ENCODE measurements around the gene TRAPPC3L.

Gene TRAPPC3L

DNA sequence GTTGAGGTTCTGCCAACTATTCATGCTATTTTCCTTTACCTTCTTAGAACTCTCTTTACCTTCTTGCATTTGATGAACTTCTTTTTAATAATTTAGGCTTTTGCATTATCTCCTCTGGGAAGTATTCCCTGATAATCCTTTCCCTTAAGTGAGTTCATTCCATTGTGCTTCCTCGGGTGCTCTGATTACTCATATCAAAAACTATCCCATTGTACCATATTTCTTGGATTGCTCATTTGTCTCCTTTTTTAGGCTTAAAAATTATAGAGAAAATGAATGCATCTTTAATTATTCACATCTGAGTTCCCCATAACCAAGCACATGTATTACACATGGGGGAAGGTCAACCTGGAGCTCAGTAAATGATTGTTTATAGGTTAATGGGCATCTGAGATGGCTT is 10.6 kb upstream of the TRAPPC3L start:
- H3K27me3 Mint-ChIP-seq (ENCODE audit: low read depth): no peaks in the 10 kb centered on the region

DNA sequence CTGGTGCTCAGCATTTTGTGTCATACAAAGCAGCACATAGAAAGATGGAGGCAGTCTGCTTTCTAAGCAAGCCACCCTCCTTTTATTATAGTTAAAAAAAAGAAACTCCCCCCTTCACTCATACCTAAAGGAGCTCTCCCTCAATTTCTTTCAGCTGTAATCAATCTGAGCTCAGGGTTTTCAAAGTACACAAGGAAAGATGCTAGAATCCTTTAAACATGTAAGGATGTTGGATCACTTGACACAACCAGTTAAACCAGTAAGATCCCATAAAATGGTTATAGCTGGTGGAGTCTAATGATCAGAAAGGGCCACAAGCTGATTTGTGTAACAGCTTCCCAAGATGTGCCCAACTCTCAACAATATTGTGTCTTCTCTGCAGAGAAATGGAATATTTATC is 8.0 kb upstream of the TRAPPC3L start, which contains the start of gene CALHM4:
CALHM4 (plus strand) TSS at position 301 of the 400 bp plus-strand sequence; CDS start at position 344, 43 bp downstream.
- no peaks in the 10 kb centered on the region for H3K36me3 Mint-ChIP-seq (ENCODE audit: low read depth)
- TF ChIP-seq CTCF (IDR thresholded peaks at IDR 0.05; ENCODE audit: unreplicated experiment in 3 of 3): no peak
- H3K9me3 Mint-ChIP-seq: no peaks in the 10 kb centered on the region
- H3K27me3 Mint-ChIP-seq (ENCODE audit: low read depth): no peaks in the 10 kb centered on the region
- no peak within 1 kb of the TSS for H3K4me3 Mint-ChIP-seq
- H3K27ac Mint-ChIP-seq: no peak within 1 kb of the TSS
- peaks cover 4% of the 10 kb centered on the region for H3K4me1 Mint-ChIP-seq

More for the DNA sequence above, 10.6 kb upstream of the TRAPPC3L start:
- Mint-ChIP-seq H3K27ac (no peak overlapping the region), H3K9me3 (no peaks in the 10 kb centered on the region), H3K4me1 (peaks cover 7% of the 10 kb centered on the region), H3K4me3 (no peak overlapping the region), H3K36me3 (ENCODE audit: low read depth) (no peaks in the 10 kb centered on the region)
- TF ChIP-seq CTCF (IDR thresholded peaks at IDR 0.05; ENCODE audit: unreplicated experiment in 3 of 3): no peak

GRCh38 chr6:116550796-116551195 is 5.3 kb upstream of the TRAPPC3L start:
- H3K27me3 Mint-ChIP-seq (ENCODE audit: low read depth): no peaks in the 10 kb centered on the region
- H3K4me3 Mint-ChIP-seq: no peak overlapping the region
- H3K27ac Mint-ChIP-seq: no peak overlapping the region
- no peaks in the 10 kb centered on the region for H3K9me3 Mint-ChIP-seq
- no peak for TF ChIP-seq CTCF (IDR thresholded peaks at IDR 0.05; ENCODE audit: unreplicated experiment in 3 of 3)
- no peaks in the 10 kb centered on the region for H3K36me3 Mint-ChIP-seq (ENCODE audit: low read depth)
- H3K4me1 Mint-ChIP-seq: no peaks in the 10 kb centered on the region

- H3K27me3 Mint-ChIP-seq (ENCODE audit: low read depth): no peaks in the 10 kb centered on the region
- no peak overlapping the region for H3K4me3 Mint-ChIP-seq
- peaks cover 11% of the 10 kb centered on the region for H3K4me1 Mint-ChIP-seq
- TF ChIP-seq CTCF (IDR thresholded peaks at IDR 0.05; ENCODE audit: unreplicated experiment in 3 of 3): no peak
- H3K36me3 Mint-ChIP-seq (ENCODE audit: low read depth): no peaks in the 10 kb centered on the region
- H3K27ac Mint-ChIP-seq: no peak overlapping the region
- H3K9me3 Mint-ChIP-seq: no peaks in the 10 kb centered on the region
Observed at GRCh38 chr6:116547358-116547757, 1.9 kb upstream of the TRAPPC3L start.

- H3K27ac Mint-ChIP-seq: no peak overlapping the region
- no peak overlapping the region for H3K4me3 Mint-ChIP-seq
- no peak for TF ChIP-seq CTCF (IDR thresholded peaks at IDR 0.05; ENCODE audit: unreplicated experiment in 3 of 3)
- no peaks in the 10 kb centered on the region for H3K27me3 Mint-ChIP-seq (ENCODE audit: low read depth)
- H3K36me3 Mint-ChIP-seq (ENCODE audit: low read depth): no peaks in the 10 kb centered on the region
- no peaks in the 10 kb centered on the region for H3K9me3 Mint-ChIP-seq
- H3K4me1 Mint-ChIP-seq: peaks cover 11% of the 10 kb centered on the region
Observed at GRCh38 chr6:116543149-116543548, 2.3 kb downstream of the TRAPPC3L start.

DNA sequence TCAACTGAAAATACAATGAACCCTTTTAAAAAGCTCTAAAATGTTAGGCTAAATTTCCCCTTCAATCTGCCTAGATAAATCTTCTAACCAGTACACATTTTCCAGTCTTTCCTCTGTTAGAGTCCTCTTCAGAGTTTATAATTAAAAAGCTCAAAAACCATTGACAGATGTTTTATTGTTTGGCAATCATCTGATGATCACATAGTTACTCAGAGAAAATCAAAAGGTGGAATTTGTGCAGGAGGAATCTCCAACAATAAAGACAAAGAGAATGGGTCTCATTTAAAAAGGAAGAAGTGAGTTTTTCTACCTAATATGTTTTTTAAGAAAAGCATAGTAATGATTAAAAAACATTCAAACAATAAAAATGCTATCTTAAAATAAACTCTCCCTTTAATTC is 3.1 kb downstream of the TRAPPC3L start:
- peaks cover 11% of the 10 kb centered on the region for H3K4me1 Mint-ChIP-seq
- no peak for TF ChIP-seq CTCF (IDR thresholded peaks at IDR 0.05; ENCODE audit: unreplicated experiment in 3 of 3)
- no peaks in the 10 kb centered on the region for H3K36me3 Mint-ChIP-seq (ENCODE audit: low read depth)
- no peaks in the 10 kb centered on the region for H3K9me3 Mint-ChIP-seq
- no peak overlapping the region for H3K27ac Mint-ChIP-seq
- H3K4me3 Mint-ChIP-seq: no peak overlapping the region
- no peaks in the 10 kb centered on the region for H3K27me3 Mint-ChIP-seq (ENCODE audit: low read depth)
